ENCODE results near the gene SASH3.

Gene SASH3

DNA sequence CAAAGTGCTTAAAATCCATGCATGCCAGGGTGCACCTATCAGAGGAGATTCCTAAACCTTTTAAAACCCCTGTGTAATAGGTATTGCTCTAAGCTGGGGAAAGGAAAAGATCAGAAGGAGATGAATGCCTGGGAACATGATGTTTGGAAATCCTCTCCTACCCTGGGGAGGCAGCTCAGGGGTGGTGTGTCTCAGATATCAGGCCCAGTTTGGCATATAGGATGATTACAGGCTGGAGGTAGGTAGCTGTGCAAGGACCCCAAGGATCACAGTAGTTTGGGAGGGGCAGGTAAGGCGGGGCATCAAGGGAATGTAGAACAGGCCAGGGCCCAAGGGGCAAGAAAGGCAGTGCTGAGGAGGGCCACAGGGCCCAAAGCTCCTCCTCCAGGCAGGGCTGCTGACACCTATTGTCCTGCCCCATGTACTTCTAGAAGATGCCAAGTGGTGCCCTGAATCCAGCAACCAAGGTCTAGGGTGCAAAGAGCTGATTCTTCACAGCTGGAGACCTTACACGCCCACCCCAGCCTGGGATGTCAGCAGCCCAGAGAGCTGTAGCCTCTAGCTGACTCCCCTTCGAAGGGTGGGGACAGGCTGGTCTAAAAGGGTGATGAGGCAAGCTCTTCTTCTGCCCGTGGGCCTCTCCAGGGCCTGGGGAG lies 17.6 kb downstream of the SASH3 start:
- no peak overlapping the region for H2AFZ ChIP-seq (ENCODE audit: low read depth, low read length)
- peaks cover 26% of the 10 kb centered on the region for H3K4me1 ChIP-seq (ENCODE audit: insufficient read depth, low read length)
- no peak overlapping the region for H3K4me2 ChIP-seq (ENCODE audit: insufficient read depth, low read length)
- no peaks in the 10 kb centered on the region for H3K27me3 ChIP-seq (ENCODE audit: insufficient read depth, low read length, poor library complexity)
- no peak overlapping the region for H3K9ac ChIP-seq (ENCODE audit: low read depth, low read length)
- H3K79me2 ChIP-seq (ENCODE audit: insufficient read depth, low read length), result peaks cover 10% of the 10 kb centered on the region
- H4K20me1 ChIP-seq (ENCODE audit: insufficient read depth, low read length), result peaks cover 35% of the 10 kb centered on the region
- peak overlapping the region; percentile 39 for H3K27ac ChIP-seq (ENCODE audit: low read length)
- H3K36me3 ChIP-seq (ENCODE audit: insufficient read depth, low read length), result peaks cover 50% of the 10 kb centered on the region
- no peaks in the 10 kb centered on the region for H3K9me3 ChIP-seq (ENCODE audit: insufficient read depth, low read length, severe bottlenecking)
- TF ChIP-seq EZH2 (IDR thresholded peaks at IDR 0.05; ENCODE audit: borderline replicate concordance, low read depth, low read length, severe bottlenecking) (no peak), CTCF (IDR thresholded peaks at IDR 0.05; ENCODE audit: borderline replicate concordance, extremely low read depth, low read length, poor library complexity, severe bottlenecking) (no peak)
- no peak overlapping the region for H3K4me3 ChIP-seq (ENCODE audit: low read depth in 1 of 2, low read length in 2 of 2)
- ATAC-seq (ENCODE audit: insufficient read depth, low read depth) (peak; percentile 30), DNase-seq (peak; percentile 59)

- Histone ChIP-seq H3K79me2 (ENCODE audit: insufficient read depth, low read length) (peaks cover 3% of the 10 kb centered on the region; the same call in 1 of the 2 replicates), H3K9ac (ENCODE audit: low read depth, low read length) (no peak overlapping the region), H3K27ac (ENCODE audit: low read length) (peak overlapping the region; percentile 68), H3K9me3 (ENCODE audit: insufficient read depth, low read length, severe bottlenecking) (no peaks in the 10 kb centered on the region), H2AFZ (ENCODE audit: low read depth, low read length) (no peak overlapping the region), H3K36me3 (ENCODE audit: insufficient read depth, low read length) (peaks cover 39% of the 10 kb centered on the region), H3K27me3 (ENCODE audit: insufficient read depth, low read length, poor library complexity) (no peaks in the 10 kb centered on the region), H3K4me3 (ENCODE audit: low read depth in 1 of 2, low read length in 2 of 2) (no peak overlapping the region), H4K20me1 (ENCODE audit: insufficient read depth, low read length) (peaks cover 24% of the 10 kb centered on the region), H3K4me2 (ENCODE audit: insufficient read depth, low read length) (no peak overlapping the region), H3K4me1 (ENCODE audit: insufficient read depth, low read length) (peaks cover 23% of the 10 kb centered on the region)
- TF ChIP-seq EZH2 (IDR thresholded peaks at IDR 0.05; ENCODE audit: borderline replicate concordance, low read depth, low read length, severe bottlenecking) (no peak), CTCF (IDR thresholded peaks at IDR 0.05; ENCODE audit: borderline replicate concordance, extremely low read depth, low read length, poor library complexity, severe bottlenecking) (no peak)
- ATAC-seq (ENCODE audit: insufficient read depth, low read depth) (peak; percentile 35), DNase-seq (peak; percentile 52)
Observed at GRCh38 chrX:129798456-129798855, 18.7 kb downstream of the SASH3 start.

- no peaks in the 10 kb centered on the region for H3K27me3 ChIP-seq (ENCODE audit: insufficient read depth, low read length, poor library complexity)
- TF ChIP-seq CTCF (IDR thresholded peaks at IDR 0.05; ENCODE audit: borderline replicate concordance, extremely low read depth, low read length, poor library complexity, severe bottlenecking) (no peak), EZH2 (IDR thresholded peaks at IDR 0.05; ENCODE audit: borderline replicate concordance, low read depth, low read length, severe bottlenecking) (no peak)
- peaks cover 20% of the 10 kb centered on the region for H4K20me1 ChIP-seq (ENCODE audit: insufficient read depth, low read length)
- peaks cover 20% of the 10 kb centered on the region for H3K4me1 ChIP-seq (ENCODE audit: insufficient read depth, low read length)
- H2AFZ ChIP-seq (ENCODE audit: low read depth, low read length), result no peak overlapping the region
- H3K4me3 ChIP-seq (ENCODE audit: low read depth in 1 of 2, low read length in 2 of 2), result no peak overlapping the region
- ATAC-seq (ENCODE audit: insufficient read depth, low read depth), result peak; percentile 51
- H3K9ac ChIP-seq (ENCODE audit: low read depth, low read length), result no peak overlapping the region
- H3K36me3 ChIP-seq (ENCODE audit: insufficient read depth, low read length), result peaks cover 35% of the 10 kb centered on the region
- no peak overlapping the region for H3K4me2 ChIP-seq (ENCODE audit: insufficient read depth, low read length)
- H3K9me3 ChIP-seq (ENCODE audit: insufficient read depth, low read length, severe bottlenecking), result no peaks in the 10 kb centered on the region
- DNase-seq, result peak; percentile 59
- no peaks in the 10 kb centered on the region for H3K79me2 ChIP-seq (ENCODE audit: insufficient read depth, low read length)
- peak overlapping the region; percentile 68 for H3K27ac ChIP-seq (ENCODE audit: low read length)
Observed at GRCh38 chrX:129798888-129799287, 19.1 kb downstream of the SASH3 start.

Measured in DND-41 (cell line).